Activated CD4-positive, alpha-beta T cell treated with anti-CD3 and anti-CD28 coated beads, Interleukin-2, amount 10 ng/mL, durations not matched to agents 24 days and 14 days (primary cell): ENCODE data around the gene CREG1. TPM values are rescaled to one million over a fixed set of nuclear protein-coding genes. Genes with fewer than 3 reads are reported as not detected.

ENCODE experiments used
- DNase-seq: peaks from one replicate; pipeline ENCODE4 v3.0.0; 2022
- H3K27ac Mint-ChIP-seq: one replicate; pipeline ENCODE4 v1.8.0; 2022; ENCODE audit warnings: mild to moderate bottlenecking, mixed read lengths
- H3K27me3 Mint-ChIP-seq: one replicate; pipeline ENCODE4 v1.8.0; 2022; ENCODE audit warnings: mixed read lengths
- H3K36me3 Mint-ChIP-seq: one replicate; pipeline ENCODE4 v1.8.0; 2022; ENCODE audit warnings: low read depth, mild to moderate bottlenecking, mixed read lengths
- H3K4me1 Mint-ChIP-seq: one replicate; pipeline ENCODE4 v1.8.0; 2021; ENCODE audit warnings: mixed read lengths
- H3K4me3 Mint-ChIP-seq: one replicate; pipeline ENCODE4 v1.8.0; 2022; ENCODE audit warnings: mild to moderate bottlenecking, moderate library complexity, mixed read lengths
- H3K9me3 Mint-ChIP-seq: one replicate; pipeline ENCODE4 v1.8.0; 2021; ENCODE audit warnings: mixed read lengths
- intact Hi-C: fragments of 100-400 bp; cut with micrococcal nuclease; formaldehyde crosslinking; loops from one replicate; pipeline ENCODE4 v1.15.1; 2023
- total RNA-seq: library from RNA; stranded (reverse); gene quantifications from 2 replicates; pipeline ENCODE4 v1.2.3, GENCODE V29; 2022

The CREG1 gene
- total RNA-seq, 1 donor from 2014 or later, result 12.3 TPM

DNA sequence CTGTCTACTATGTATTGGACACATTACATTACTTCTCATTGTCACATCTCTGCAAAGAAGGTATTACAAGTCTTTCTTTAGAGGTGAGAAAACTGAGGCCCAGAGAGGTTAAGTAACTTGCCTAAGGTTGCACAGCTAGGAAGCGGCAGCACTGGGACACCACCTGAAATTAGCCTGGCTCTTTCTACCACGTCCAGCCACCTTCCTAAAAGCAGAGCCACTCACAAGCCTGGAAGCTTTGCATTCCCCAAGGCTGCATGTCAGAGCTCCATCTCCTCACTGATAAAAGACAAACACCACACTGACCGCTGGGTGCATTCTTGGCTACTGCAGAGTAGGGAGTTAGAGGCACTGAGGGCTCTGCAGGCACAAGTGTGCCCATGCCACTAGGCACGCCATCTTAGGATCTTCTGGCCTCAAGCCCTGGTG is 37.7 kb downstream of the CREG1 start:
- Mint-ChIP-seq H3K27me3 (peaks cover 2% of the 10 kb centered on the region), H3K4me1 (peaks cover 54% of the 10 kb centered on the region), H3K27ac (peak overlapping the region; percentile 100), H3K36me3 (peaks cover 64% of the 10 kb centered on the region), H3K4me3 (peak overlapping the region; percentile 99), H3K9me3 (no peaks in the 10 kb centered on the region)
- intact Hi-C loops, result loop anchor here (1.0 to 5.0 kb wide), 3 partner anchors 16 to 421 kb away; partner anchors contain the start of genes DCAF6 and MPC2
- peak; percentile 70 for DNase-seq

DNA sequence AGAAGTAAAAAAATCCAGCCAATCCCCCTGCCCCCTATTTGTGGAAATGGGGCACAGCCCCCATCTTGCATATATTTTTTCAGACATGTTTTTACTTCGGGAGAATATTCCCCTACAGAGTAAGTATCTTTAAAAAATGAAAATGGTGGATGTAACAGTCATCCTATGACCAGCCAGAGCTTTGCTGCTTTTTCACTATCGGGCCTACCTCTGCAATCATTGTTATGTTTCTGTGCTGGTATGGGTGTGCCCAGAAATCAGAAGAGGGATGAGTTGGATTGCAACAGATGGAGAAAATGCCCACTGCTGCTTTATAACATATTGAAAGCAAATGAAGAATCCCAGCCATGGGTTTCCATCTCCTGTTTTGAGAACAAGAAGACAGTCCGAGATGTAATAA is 38.1 kb downstream of the CREG1 start:
- H3K4me3 Mint-ChIP-seq, result peak overlapping the region; percentile 99
- intact Hi-C loops, result loop anchor here (1.0 to 5.0 kb wide), 2 partner anchors 15 to 422 kb away; partner anchors contain the start of genes DCAF6 and MPC2
- no peak for DNase-seq
- no peaks in the 10 kb centered on the region for H3K27me3 Mint-ChIP-seq
- H3K4me1 Mint-ChIP-seq, result peaks cover 55% of the 10 kb centered on the region
- H3K9me3 Mint-ChIP-seq, result no peaks in the 10 kb centered on the region
- peaks cover 67% of the 10 kb centered on the region for H3K36me3 Mint-ChIP-seq
- peak overlapping the region; percentile 100 for H3K27ac Mint-ChIP-seq

DNA sequence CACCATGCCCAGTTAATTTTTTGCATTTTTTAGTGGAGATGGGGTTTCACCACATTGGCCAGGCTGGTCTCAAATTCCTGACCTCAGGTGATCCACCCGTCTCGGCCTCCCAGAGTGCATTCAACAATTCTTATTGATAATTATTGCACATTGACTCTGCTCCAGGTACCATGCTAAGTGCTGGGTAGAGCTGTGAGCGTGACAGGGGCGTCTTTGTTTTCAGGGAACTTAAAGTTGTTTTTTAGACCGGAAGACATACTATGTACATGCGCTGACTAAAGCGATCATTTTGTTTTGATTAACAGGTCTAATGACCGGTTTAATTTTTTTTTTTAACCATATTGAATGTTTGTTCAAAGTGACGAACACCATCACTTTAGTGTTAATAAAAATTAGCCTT is 39.3 kb downstream of the CREG1 start:
- Mint-ChIP-seq H3K27ac (peak overlapping the region; percentile 77), H3K27me3 (no peaks in the 10 kb centered on the region), H3K9me3 (no peaks in the 10 kb centered on the region), H3K4me3 (peak overlapping the region; percentile 99), H3K36me3 (peaks cover 79% of the 10 kb centered on the region), H3K4me1 (peaks cover 65% of the 10 kb centered on the region)
- intact Hi-C loops, result loop anchor here (1.0 kb wide), 1 partner anchor 60 kb away; no protein-coding TSS in a partner anchor
- DNase-seq, result no peak

DNA sequence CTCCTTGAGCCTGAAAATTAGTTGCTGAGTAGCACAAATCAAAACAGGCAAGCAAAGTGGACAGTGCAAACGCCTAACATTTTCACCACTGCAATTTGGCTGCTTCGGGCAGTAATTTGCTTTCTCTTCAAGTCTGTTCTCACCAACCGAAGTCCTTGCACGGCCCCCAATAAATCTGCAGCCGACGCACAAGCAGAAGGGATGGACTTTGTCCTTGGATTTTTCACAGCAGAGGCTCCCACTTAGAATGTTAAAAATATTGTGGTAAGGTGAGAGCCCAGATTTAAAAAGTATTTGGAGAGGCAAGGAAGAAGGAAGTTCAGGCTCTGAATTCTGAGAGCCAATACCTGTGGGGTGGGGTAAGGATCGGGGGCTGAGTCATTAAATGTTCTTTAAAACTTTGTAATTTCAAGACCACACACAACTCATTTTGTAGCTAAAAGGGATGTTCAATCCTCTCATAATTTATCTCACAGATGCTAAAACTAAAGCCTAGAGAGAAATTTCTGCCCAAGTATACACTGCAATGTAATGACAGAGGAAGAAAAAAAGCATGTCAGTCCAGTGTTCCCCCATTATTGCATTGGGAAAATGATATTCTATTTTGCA is 41.4 kb downstream of the CREG1 start:
- H3K27ac Mint-ChIP-seq, result peak overlapping the region; percentile 84
- intact Hi-C loops, result no loop called here
- DNase-seq, result no peak
- H3K4me1 Mint-ChIP-seq, result peaks cover 64% of the 10 kb centered on the region
- H3K27me3 Mint-ChIP-seq, result no peaks in the 10 kb centered on the region
- peaks cover 87% of the 10 kb centered on the region for H3K36me3 Mint-ChIP-seq
- H3K9me3 Mint-ChIP-seq, result no peaks in the 10 kb centered on the region
- peak overlapping the region; percentile 88 for H3K4me3 Mint-ChIP-seq

DNA sequence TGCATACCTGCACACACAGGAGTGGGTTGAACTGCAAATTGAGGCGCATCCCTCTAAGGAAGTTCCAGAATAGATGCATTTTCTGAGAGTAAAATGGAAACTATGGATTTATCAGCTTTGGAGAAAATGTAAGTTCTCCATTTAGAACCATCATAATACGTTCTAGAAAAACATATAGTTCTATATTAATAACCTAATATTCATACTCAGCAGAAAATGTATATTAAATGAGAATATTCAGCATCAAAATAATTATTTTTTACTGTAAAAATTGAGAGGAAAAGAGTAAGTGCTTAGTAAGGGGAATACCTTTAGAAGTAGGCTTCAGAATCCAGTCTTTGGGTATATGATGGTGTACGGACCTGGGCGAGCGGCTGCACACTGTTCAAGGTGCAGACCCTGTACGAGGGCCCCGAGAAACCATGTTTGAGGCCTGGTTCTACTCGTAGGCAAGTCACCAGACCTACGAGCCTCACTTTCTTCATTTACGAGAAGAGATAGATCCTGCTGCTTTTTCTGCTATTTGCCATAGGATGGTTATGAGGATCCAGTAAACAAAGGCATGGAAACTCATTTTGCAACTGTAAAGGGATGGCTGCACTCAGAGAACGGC is 42.1 kb downstream of the CREG1 start:
- intact Hi-C loops, result no loop called here
- DNase-seq, result no peak
- H3K4me3 Mint-ChIP-seq, result peak overlapping the region; percentile 88
- peaks cover 62% of the 10 kb centered on the region for H3K4me1 Mint-ChIP-seq
- no peaks in the 10 kb centered on the region for H3K27me3 Mint-ChIP-seq
- H3K36me3 Mint-ChIP-seq, result peaks cover 84% of the 10 kb centered on the region
- no peak overlapping the region for H3K27ac Mint-ChIP-seq
- no peaks in the 10 kb centered on the region for H3K9me3 Mint-ChIP-seq

DNA sequence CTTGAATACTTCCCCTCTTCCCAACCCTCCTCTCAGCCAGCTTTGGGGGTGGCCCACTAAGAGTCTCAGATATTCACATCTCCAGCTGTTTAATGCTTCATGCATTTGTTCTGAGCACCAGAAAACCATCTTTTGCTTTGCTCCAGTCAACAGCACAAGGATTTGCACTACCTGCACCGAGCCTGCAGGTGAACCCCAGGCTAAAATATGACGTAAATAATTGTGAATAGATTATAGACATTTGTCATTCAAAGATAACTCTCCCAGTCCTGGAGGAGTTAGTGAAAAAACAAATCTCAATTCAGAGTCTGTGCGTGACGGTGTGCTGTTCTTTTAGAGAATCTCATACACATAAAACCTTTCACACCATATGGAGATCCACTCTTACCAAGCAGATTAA is 42.7 kb downstream of the CREG1 start:
- intact Hi-C loops, result no loop called here
- Mint-ChIP-seq H3K27ac (peak overlapping the region; percentile 62), H3K27me3 (no peaks in the 10 kb centered on the region), H3K9me3 (no peaks in the 10 kb centered on the region), H3K4me3 (peak overlapping the region; percentile 56), H3K4me1 (peaks cover 61% of the 10 kb centered on the region), H3K36me3 (peaks cover 81% of the 10 kb centered on the region)
- DNase-seq, result no peak

DNA sequence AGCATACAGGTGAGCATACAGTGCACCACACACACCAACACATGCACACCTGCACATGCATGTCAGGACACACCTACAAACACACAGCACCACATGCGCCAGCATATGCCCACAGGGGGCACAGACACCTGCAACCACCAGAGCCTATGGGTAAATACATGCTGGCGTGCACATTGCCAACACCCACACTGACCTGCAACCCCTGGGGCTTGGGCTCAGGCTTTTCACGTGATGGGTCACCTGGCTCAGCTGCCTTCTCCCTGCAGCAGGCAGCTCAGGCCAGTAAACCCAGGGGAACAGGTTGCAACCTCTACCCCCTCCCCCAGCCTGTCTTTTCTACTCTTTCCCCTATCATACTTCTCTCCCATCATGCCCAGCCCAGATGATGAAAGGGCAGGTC is 43.3 kb downstream of the CREG1 start:
- H3K36me3 Mint-ChIP-seq, result peaks cover 77% of the 10 kb centered on the region
- peaks cover 59% of the 10 kb centered on the region for H3K4me1 Mint-ChIP-seq
- intact Hi-C loops, result no loop called here
- no peaks in the 10 kb centered on the region for H3K27me3 Mint-ChIP-seq
- peak overlapping the region; percentile 56 for H3K4me3 Mint-ChIP-seq
- peak overlapping the region; percentile 62 for H3K27ac Mint-ChIP-seq
- no peaks in the 10 kb centered on the region for H3K9me3 Mint-ChIP-seq
- no peak for DNase-seq

DNA sequence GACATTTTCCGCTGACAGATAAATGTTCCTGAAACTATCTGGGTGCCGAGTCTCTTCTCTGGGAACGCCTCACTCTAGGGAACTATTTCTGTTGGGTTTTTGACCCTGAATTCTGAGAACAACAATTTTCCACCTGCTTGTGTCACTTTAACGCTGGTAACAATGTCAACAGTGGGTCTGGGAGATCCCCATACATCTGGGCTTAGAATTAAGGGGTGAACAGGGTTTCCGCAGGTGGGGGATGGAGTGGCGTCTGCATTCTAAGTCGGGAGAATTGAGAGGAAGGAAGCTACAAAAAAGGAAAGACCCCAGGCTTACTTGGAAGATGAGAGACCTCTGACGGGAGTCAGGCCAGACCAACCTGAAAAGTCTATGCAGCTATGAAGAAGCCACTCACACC is 44.0 kb downstream of the CREG1 start:
- H3K4me1 Mint-ChIP-seq, result peaks cover 62% of the 10 kb centered on the region
- H3K27me3 Mint-ChIP-seq, result no peaks in the 10 kb centered on the region
- H3K9me3 Mint-ChIP-seq, result no peaks in the 10 kb centered on the region
- peak overlapping the region; percentile 56 for H3K4me3 Mint-ChIP-seq
- DNase-seq, result no peak
- intact Hi-C loops, result no loop called here
- H3K27ac Mint-ChIP-seq, result peak overlapping the region; percentile 62
- peaks cover 76% of the 10 kb centered on the region for H3K36me3 Mint-ChIP-seq

DNA sequence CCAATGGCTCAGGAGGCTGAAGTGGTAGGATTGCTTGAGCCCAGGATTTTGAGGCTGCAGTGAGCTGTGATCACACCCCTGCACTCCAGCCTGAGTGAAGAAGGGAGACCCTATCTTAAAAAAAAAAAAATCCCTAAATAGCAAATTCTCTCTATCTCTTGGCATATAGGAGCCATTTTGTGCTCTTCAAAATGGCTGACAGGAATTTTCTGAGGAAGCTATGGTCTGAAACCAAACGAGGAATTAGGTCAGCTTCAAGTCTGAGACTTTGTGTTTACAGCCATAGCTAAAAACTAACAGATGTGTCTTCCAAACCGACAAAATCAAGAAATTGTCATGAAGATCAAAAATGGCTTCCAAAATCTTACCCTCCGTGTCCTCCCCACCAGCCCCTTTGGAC is 45.8 kb downstream of the CREG1 start:
- intact Hi-C loops, result no loop called here

DNA sequence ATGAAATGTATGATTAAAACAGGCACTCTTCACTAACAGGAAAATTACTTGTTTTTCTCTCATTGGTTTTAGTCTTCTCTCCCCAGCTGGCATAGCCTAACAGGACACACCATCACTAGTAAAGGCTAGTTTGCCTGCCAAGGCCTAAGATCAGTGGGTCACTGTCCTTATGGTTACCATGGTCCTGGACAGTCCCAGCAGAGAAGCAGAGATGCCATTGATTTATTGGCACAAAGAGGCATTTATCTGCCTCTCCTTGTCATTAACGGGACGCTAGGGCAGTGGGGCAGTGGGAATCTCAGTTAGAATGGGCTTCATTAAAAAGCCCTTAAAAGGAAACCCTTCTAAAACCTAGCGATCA is 49.1 kb downstream of the CREG1 start:
- H3K9me3 Mint-ChIP-seq, result no peaks in the 10 kb centered on the region

More for the DNA sequence above, 45.8 kb downstream of the CREG1 start:
- H3K27me3 Mint-ChIP-seq, result no peaks in the 10 kb centered on the region
- H3K27ac Mint-ChIP-seq, result no peak overlapping the region
- peaks cover 71% of the 10 kb centered on the region for H3K4me1 Mint-ChIP-seq
- H3K36me3 Mint-ChIP-seq, result peaks cover 81% of the 10 kb centered on the region
- DNase-seq, result no peak
- no peak overlapping the region for H3K4me3 Mint-ChIP-seq
- H3K9me3 Mint-ChIP-seq, result no peaks in the 10 kb centered on the region

DNA sequence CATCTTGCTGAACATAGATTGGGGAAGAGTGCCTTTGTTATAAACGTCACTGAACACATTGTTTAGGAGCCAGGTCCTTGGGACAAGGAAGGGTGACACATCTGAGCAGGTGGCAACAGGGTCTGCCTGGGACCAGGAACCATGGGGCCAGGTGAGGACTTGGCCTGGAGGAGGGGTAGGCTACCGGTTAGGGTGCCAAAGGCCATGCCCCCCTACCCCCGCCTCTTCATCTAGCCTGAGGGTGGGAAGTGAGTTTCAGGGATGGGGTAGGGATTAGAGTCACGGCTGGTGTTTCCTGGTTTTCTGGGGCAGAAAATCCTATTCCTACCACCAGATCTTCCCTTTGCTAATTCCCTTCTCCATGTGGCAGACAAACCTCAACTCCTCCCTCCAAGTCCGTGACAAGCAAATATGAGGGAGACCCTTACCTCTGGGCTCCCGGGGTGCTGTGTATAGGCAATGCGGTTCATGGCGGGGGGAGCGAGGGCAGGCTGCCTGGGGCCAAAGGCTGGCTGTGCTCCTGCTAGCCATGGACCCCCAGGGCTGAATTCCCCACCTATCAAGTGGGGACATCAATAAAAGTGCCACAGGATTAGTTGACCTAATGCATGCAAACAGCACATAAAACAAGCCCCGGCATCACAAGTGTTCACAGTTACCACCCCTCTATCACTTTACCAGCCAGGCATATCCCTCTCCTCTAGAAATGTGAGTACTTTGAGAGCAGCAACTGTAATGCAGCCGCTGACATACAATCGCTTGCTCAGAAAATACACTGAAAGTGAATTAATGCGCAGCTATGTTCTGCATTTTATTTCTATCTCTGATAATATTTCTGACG is 49.7 kb downstream of the CREG1 start:
- peaks cover 74% of the 10 kb centered on the region for H3K4me1 Mint-ChIP-seq
- intact Hi-C loops, result no loop called here
- peak overlapping the region; percentile 7 for H3K27ac Mint-ChIP-seq
- no peaks in the 10 kb centered on the region for H3K27me3 Mint-ChIP-seq
- H3K9me3 Mint-ChIP-seq, result no peaks in the 10 kb centered on the region
- peak overlapping the region; percentile 4 for H3K4me3 Mint-ChIP-seq
- peaks cover 65% of the 10 kb centered on the region for H3K36me3 Mint-ChIP-seq
- DNase-seq, result no peak

More for the DNA sequence above, 49.1 kb downstream of the CREG1 start:
- Mint-ChIP-seq H3K27me3 (no peaks in the 10 kb centered on the region), H3K4me3 (no peak overlapping the region), H3K27ac (no peak overlapping the region), H3K36me3 (peaks cover 67% of the 10 kb centered on the region), H3K4me1 (peaks cover 71% of the 10 kb centered on the region)
- no peak for DNase-seq
- intact Hi-C loops, result no loop called here

DNA sequence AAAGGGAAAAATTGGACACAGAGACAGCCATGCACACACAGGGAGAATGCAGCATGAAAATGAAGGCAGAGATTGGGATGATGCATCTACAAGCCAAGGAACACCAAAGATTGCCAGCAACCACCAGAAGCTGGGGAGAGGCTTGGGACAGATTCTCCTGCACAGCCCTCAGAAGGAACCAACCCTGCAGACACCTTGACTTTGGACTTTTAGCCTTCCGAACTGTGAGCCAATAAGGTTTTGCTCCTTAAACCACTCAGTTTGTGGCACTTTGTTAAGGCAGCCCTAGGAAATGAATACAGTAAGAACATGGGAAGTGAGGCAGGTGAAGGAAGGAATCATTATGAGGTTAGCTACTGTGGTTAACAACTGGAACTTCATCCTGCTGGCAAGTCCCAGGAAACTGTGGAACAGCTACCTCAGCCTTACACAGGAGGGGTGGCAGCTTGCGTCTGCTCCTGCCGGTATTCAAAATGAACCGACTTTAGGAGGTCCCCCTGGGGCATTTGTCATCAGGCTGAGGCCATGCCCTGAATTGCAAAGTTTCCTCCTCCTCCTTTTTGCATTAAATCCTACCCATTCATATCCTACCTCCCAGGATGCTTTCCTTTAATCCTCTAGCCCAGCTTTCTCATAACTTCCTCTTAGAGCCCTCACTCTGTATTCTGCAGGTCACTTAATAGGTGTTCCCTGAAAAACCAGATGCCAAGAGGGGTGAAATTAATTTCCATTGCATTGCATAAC is 50.7 kb downstream of the CREG1 start:
- H3K4me1 Mint-ChIP-seq, result peaks cover 81% of the 10 kb centered on the region
- intact Hi-C loops, result no loop called here
- no peaks in the 10 kb centered on the region for H3K27me3 Mint-ChIP-seq
- H3K4me3 Mint-ChIP-seq, result peak overlapping the region; percentile 76
- peak overlapping the region; percentile 83 for H3K27ac Mint-ChIP-seq
- peaks cover 63% of the 10 kb centered on the region for H3K36me3 Mint-ChIP-seq
- H3K9me3 Mint-ChIP-seq, result no peaks in the 10 kb centered on the region
- DNase-seq, result no peak

DNA sequence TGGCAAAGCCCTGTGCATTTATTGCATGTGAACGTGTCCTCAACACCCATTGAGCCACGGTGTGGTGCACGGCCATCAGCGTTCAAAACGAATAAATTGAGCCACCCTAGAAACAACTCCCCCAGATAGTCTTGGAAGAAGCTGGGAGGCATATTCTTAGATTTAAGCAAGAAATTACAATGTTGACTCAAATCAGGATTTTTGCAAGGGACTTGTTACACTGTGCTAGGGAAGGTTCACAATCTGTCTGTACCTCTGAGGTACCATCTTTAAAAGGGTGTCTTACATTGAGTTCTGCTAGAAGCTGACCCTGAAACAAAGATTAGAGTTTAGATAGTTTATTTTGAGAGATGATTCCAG is 51.4 kb downstream of the CREG1 start:
- intact Hi-C loops, result no loop called here
- Mint-ChIP-seq H3K27me3 (no peaks in the 10 kb centered on the region), H3K4me1 (peaks cover 85% of the 10 kb centered on the region), H3K36me3 (peaks cover 62% of the 10 kb centered on the region), H3K27ac (peak overlapping the region; percentile 83), H3K9me3 (no peaks in the 10 kb centered on the region), H3K4me3 (peak overlapping the region; percentile 76)
- DNase-seq, result no peak
